ENCODE measurements around the gene DCAF8. TPM values are rescaled to one million over a fixed set of nuclear protein-coding genes. Genes with fewer than 3 reads are reported as not detected.

DCAF8 gene
- total and polyA plus RNA-seq, 2 experiments from 2014 or later, result 55.0 to 104 TPM

DNA sequence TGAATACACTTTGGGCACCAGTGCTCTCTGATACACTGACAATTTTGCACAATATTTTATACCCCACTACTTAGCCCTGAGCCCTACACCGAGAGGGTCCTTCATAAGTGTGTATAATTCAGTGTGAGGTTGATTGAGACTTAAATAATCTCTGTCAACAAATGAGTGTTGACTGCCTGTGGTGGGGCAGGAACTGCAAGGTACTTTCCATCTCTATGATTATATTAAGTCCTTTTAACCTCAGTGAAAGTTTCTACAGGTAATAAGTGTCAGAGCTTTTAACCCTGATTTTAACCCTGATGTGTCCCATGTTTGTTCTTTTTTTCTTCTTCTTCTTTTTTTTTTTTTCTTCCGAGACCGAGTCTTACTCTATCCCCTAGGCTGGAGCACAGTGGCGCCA is 66.2 kb downstream of the DCAF8 start (continued):
- no peak for TF ChIP-seq POLR2AphosphoS5 (IDR thresholded peaks at IDR 0.05; ENCODE audit: low read depth)
- TF ChIP-seq, protein P1, sequence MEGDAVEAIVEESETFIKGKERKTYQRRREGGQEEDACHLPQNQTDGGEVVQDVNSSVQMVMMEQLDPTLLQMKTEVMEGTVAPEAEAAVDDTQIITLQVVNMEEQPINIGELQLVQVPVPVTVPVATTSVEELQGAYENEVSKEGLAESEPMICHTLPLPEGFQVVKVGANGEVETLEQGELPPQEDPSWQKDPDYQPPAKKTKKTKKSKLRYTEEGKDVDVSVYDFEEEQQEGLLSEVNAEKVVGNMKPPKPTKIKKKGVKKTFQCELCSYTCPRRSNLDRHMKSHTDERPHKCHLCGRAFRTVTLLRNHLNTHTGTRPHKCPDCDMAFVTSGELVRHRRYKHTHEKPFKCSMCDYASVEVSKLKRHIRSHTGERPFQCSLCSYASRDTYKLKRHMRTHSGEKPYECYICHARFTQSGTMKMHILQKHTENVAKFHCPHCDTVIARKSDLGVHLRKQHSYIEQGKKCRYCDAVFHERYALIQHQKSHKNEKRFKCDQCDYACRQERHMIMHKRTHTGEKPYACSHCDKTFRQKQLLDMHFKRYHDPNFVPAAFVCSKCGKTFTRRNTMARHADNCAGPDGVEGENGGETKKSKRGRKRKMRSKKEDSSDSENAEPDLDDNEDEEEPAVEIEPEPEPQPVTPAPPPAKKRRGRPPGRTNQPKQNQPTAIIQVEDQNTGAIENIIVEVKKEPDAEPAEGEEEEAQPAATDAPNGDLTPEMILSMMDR (conservative IDR thresholded peaks at IDR 0.05; ENCODE audit: low read depth in 2 of 2), result no peak

DNA sequence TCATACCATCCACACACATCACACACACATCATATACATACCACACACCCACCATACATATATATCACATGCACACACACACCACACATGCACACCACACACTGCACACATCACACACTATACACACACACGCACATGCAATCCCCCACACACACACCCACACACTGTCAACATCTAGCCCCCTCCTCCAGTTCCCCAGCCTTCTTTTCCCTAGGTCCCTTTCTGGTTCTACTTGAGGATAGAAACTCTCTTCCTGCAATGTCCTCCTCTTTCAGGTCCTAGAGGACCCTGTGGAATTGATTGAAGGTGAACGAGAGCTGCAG is 67.7 kb downstream of the DCAF8 start:
- DNase-seq (ENCODE audit: low spot score), result no peak
- Histone ChIP-seq H3F3A (replicated peaks; ENCODE audit: low read depth) (0 out of 2 replicates have a peak, but pooled peaks cover 9% of the 10 kb centered on the region), H3K4me1 (ENCODE audit: insufficient read depth) (peaks cover 28% of the 10 kb centered on the region), H4K20me1 (replicated peaks; ENCODE audit: insufficient read depth) (no peaks in the 10 kb centered on the region), H3K4me2 (no peak overlapping the region), H3K79me2 (replicated peaks; ENCODE audit: insufficient read depth) (no peaks in the 10 kb centered on the region), H3K9me2 (ENCODE audit: insufficient read depth) (peaks cover 3% of the 10 kb centered on the region; the same call in 1 of the 2 replicates), H3K27ac (ENCODE audit: low read depth) (no peak overlapping the region), H2AFZ (no peak overlapping the region), H3K36me3 (ENCODE audit: insufficient read depth) (no peaks in the 10 kb centered on the region), H3K4me3 (no peak overlapping the region), H3K27me3 (ENCODE audit: insufficient read depth) (no peaks in the 10 kb centered on the region)
- no peak overlapping the region for H3K4me3 Mint-ChIP-seq
- H3K36me3 Mint-ChIP-seq (ENCODE audit: low read depth), result no peaks in the 10 kb centered on the region
- ATAC-seq, result no peak
- H3K27ac Mint-ChIP-seq, result no peak overlapping the region
- H3K27me3 Mint-ChIP-seq (ENCODE audit: insufficient read depth, low read depth, poor library complexity), result peaks cover 3% of the 10 kb centered on the region
- H3K4me1 Mint-ChIP-seq, result peaks cover 4% of the 10 kb centered on the region
- no peaks in the 10 kb centered on the region; the same call in 2 of the 3 replicates for H3K9me3 Mint-ChIP-seq
- TF ChIP-seq ZNF331 (CRISPR knock-in tag; IDR thresholded peaks at IDR 0.05; ENCODE audit: low read depth) (no peak), EZH2phosphoT487 (IDR thresholded peaks at IDR 0.05; ENCODE audit: unreplicated experiment) (no peak), NANOG (IDR thresholded peaks at IDR 0.05; ENCODE audit: borderline replicate concordance) (no peak), STAT1 (IDR thresholded peaks at IDR 0.05; ENCODE audit: unreplicated experiment) (no peak), POLR2AphosphoS5 (IDR thresholded peaks at IDR 0.05; ENCODE audit: low read depth) (no peak), CREB1 (CRISPR knock-in tag; IDR thresholded peaks at IDR 0.05; ENCODE audit: low read depth) (no peak)
- TF ChIP-seq, protein P2, sequence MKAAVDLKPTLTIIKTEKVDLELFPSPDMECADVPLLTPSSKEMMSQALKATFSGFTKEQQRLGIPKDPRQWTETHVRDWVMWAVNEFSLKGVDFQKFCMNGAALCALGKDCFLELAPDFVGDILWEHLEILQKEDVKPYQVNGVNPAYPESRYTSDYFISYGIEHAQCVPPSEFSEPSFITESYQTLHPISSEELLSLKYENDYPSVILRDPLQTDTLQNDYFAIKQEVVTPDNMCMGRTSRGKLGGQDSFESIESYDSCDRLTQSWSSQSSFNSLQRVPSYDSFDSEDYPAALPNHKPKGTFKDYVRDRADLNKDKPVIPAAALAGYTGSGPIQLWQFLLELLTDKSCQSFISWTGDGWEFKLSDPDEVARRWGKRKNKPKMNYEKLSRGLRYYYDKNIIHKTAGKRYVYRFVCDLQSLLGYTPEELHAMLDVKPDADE (IDR thresholded peaks at IDR 0.05), result no peak
- TF ChIP-seq, protein P3, sequence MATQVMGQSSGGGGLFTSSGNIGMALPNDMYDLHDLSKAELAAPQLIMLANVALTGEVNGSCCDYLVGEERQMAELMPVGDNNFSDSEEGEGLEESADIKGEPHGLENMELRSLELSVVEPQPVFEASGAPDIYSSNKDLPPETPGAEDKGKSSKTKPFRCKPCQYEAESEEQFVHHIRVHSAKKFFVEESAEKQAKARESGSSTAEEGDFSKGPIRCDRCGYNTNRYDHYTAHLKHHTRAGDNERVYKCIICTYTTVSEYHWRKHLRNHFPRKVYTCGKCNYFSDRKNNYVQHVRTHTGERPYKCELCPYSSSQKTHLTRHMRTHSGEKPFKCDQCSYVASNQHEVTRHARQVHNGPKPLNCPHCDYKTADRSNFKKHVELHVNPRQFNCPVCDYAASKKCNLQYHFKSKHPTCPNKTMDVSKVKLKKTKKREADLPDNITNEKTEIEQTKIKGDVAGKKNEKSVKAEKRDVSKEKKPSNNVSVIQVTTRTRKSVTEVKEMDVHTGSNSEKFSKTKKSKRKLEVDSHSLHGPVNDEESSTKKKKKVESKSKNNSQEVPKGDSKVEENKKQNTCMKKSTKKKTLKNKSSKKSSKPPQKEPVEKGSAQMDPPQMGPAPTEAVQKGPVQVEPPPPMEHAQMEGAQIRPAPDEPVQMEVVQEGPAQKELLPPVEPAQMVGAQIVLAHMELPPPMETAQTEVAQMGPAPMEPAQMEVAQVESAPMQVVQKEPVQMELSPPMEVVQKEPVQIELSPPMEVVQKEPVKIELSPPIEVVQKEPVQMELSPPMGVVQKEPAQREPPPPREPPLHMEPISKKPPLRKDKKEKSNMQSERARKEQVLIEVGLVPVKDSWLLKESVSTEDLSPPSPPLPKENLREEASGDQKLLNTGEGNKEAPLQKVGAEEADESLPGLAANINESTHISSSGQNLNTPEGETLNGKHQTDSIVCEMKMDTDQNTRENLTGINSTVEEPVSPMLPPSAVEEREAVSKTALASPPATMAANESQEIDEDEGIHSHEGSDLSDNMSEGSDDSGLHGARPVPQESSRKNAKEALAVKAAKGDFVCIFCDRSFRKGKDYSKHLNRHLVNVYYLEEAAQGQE (IDR thresholded peaks at IDR 0.05; ENCODE audit: unreplicated experiment), result no peak
- TF ChIP-seq, protein P1 (conservative IDR thresholded peaks at IDR 0.05; ENCODE audit: low read depth in 2 of 2), result no peak
- TF ChIP-seq, protein P4, sequence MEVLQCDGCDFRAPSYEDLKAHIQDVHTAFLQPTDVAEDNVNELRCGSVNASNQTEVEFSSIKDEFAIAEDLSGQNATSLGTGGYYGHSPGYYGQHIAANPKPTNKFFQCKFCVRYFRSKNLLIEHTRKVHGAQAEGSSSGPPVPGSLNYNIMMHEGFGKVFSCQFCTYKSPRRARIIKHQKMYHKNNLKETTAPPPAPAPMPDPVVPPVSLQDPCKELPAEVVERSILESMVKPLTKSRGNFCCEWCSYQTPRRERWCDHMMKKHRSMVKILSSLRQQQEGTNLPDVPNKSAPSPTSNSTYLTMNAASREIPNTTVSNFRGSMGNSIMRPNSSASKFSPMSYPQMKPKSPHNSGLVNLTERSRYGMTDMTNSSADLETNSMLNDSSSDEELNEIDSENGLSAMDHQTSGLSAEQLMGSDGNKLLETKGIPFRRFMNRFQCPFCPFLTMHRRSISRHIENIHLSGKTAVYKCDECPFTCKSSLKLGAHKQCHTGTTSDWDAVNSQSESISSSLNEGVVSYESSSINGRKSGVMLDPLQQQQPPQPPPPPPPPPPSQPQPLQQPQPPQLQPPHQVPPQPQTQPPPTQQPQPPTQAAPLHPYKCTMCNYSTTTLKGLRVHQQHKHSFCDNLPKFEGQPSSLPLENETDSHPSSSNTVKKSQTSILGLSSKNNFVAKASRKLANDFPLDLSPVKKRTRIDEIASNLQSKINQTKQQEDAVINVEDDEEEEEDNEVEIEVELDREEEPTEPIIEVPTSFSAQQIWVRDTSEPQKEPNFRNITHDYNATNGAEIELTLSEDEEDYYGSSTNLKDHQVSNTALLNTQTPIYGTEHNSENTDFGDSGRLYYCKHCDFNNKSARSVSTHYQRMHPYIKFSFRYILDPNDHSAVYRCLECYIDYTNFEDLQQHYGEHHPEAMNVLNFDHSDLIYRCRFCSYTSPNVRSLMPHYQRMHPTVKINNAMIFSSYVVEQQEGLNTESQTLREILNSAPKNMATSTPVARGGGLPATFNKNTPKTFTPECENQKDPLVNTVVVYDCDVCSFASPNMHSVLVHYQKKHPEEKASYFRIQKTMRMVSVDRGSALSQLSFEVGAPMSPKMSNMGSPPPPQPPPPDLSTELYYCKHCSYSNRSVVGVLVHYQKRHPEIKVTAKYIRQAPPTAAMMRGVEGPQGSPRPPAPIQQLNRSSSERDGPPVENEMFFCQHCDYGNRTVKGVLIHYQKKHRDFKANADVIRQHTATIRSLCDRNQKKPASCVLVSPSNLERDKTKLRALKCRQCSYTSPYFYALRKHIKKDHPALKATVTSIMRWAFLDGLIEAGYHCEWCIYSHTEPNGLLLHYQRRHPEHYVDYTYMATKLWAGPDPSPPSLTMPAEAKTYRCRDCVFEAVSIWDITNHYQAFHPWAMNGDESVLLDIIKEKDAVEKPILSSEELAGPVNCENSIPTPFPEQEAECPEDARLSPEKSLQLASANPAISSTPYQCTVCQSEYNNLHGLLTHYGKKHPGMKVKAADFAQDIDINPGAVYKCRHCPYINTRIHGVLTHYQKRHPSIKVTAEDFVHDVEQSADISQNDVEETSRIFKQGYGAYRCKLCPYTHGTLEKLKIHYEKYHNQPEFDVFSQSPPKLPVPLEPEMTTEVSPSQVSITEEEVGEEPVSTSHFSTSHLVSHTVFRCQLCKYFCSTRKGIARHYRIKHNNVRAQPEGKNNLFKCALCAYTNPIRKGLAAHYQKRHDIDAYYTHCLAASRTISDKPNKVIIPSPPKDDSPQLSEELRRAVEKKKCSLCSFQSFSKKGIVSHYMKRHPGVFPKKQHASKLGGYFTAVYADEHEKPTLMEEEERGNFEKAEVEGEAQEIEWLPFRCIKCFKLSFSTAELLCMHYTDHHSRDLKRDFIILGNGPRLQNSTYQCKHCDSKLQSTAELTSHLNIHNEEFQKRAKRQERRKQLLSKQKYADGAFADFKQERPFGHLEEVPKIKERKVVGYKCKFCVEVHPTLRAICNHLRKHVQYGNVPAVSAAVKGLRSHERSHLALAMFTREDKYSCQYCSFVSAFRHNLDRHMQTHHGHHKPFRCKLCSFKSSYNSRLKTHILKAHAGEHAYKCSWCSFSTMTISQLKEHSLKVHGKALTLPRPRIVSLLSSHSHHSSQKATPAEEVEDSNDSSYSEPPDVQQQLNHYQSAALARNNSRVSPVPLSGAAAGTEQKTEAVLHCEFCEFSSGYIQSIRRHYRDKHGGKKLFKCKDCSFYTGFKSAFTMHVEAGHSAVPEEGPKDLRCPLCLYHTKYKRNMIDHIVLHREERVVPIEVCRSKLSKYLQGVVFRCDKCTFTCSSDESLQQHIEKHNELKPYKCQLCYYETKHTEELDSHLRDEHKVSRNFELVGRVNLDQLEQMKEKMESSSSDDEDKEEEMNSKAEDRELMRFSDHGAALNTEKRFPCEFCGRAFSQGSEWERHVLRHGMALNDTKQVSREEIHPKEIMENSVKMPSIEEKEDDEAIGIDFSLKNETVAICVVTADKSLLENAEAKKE (CRISPR knock-in tag; IDR thresholded peaks at IDR 0.05), result no peak

Measured in GM23338 (cell line).